NCI-H510A treated with DMSO at 0.1 percent for 48 hours (cell line): ENCODE results near the gene PRMT7.
"Not testable (repeated sequence)": the region's sequence is repeated elsewhere in the genome, so short reads cannot be mapped to it uniquely, and the experiment has no call there.

Experiments
- DNase-seq: peaks from one replicate; lab custom pipeline; 2025; lab: John Stamatoyannopoulos, UW

Gene PRMT7

GRCh38 chr16:68283801-68284598, 26.8 kb upstream of the PRMT7 start:
- DNase-seq, result no peak

GRCh38 chr16:68284847-68285246, 26.0 kb upstream of the PRMT7 start:
- no peak for DNase-seq

- no peak for DNase-seq
Observed at GRCh38 chr16:68285683-68286082, 25.1 kb upstream of the PRMT7 start.

- DNase-seq, result no peak
Observed at GRCh38 chr16:68286153-68287074, 24.4 kb upstream of the PRMT7 start.

- no peak for DNase-seq
Observed at GRCh38 chr16:68287276-68288251, 23.3 kb upstream of the PRMT7 start.

GRCh38 chr16:68288252-68288650, 22.6 kb upstream of the PRMT7 start:
- DNase-seq, result no peak

- not testable (repeated sequence) for DNase-seq
Observed at GRCh38 chr16:68288796-68289195, 22.0 kb upstream of the PRMT7 start.

- DNase-seq, result no peak
Observed at GRCh38 chr16:68289202-68289601, 21.6 kb upstream of the PRMT7 start.

- no peak for DNase-seq
Observed at GRCh38 chr16:68289621-68290329, 21.0 kb upstream of the PRMT7 start.

GRCh38 chr16:68290450-68290849, 20.4 kb upstream of the PRMT7 start:
- DNase-seq, result no peak

- DNase-seq, result no peak
Observed at GRCh38 chr16:68291227-68291626, 19.6 kb upstream of the PRMT7 start.

- no peak for DNase-seq
Observed at GRCh38 chr16:68292425-68292824, 18.4 kb upstream of the PRMT7 start.

GRCh38 chr16:68296291-68296690, 14.5 kb upstream of the PRMT7 start:
- DNase-seq, result no peak

- no peak for DNase-seq
Observed at GRCh38 chr16:68296693-68297092, 14.1 kb upstream of the PRMT7 start.

- peak; percentile 26 for DNase-seq
Observed at GRCh38 chr16:68297908-68298307, 12.9 kb upstream of the PRMT7 start.

- no peak for DNase-seq
Observed at GRCh38 chr16:68298312-68298711, 12.5 kb upstream of the PRMT7 start.

- DNase-seq, result no peak
Observed at GRCh38 chr16:68298907-68299561, 11.8 kb upstream of the PRMT7 start.

- no peak for DNase-seq
Observed at GRCh38 chr16:68299571-68300453, 11.0 kb upstream of the PRMT7 start.

- no peak for DNase-seq
Observed at GRCh38 chr16:68300734-68301459, 9.9 kb upstream of the PRMT7 start.
